DMS114 treated with DMSO at 0.1 percent for 48 hours (cell line): ENCODE measurements around the gene TMEM18.
"Not testable (repeated sequence)": the region's sequence is repeated elsewhere in the genome, so short reads cannot be mapped to it uniquely, and the experiment has no call there.

ENCODE experiments used
- DNase-seq: peaks from one replicate; lab custom pipeline; 2025; ENCODE audit not compliant: unreplicated experiment; lab: John Stamatoyannopoulos, UW

The TMEM18 gene

DNA sequence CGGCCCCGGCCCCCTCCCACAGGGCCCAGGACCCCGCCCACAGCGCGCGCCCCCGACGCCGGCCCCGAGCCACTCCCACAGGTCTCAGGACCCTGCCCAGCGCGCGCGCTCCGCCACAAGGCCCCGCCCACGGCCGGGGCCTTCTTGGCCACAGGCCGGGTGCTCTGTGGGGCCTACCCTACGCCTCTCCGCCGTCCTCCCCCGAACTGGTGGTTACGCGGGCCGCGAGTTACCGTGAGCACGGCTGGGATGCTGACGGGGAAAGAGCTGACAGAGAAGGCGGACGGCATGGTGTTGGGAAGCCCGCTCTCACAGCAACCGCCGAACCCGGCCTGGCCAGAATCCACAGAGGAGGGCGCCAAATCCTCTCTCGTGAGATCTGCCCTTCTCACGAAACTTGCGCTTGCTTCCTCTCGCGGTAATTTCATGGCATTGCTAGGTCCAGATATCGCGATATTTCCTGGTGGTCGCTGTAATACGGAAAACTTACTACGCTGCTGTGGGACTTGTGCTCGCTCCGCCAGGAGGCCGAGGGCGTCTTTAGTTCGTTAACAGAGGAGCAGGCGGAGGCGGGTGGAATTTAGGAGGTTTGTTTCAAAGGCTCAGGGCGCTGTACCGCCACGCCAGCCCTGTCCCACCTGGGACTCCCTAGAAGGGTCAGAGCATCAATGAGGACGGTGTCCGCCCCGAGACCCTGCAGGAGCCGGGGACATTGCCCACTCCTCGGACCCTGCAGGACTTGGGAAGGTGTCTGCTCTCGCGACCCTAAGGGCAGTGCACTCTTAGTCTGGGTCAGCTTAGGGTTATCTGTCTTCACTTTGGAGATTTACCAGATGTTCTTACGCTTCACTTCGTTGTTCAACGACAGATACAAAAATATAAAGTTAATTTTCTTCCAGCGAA lies at the start of gene TMEM18:
TMEM18 (minus strand) TSS at position 351 of the 903 bp plus-strand sequence; CDS start at position 290, 61 bp downstream.
- DNase-seq = peak; percentile 91

DNA sequence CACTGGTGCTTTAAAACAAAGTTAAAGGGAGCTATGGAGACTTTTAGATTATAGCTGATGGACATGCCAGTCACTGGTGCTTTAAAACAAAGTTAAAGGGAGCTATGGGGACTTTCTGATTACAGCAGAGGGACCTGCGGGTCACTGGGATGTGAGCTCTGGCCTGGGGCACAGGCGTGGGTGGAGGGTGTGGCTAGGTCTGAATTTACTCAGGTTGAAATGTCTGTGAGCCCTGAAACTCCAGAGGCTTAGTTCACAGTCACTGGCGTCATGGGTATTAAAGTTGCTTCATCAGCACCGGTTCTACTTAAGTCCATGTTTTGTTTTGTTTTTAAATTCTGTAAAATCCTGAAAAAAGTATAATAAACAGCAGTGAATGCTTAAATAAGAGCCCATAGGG lies 49.0 kb upstream of the TMEM18 start:
- no peak for DNase-seq

- no peak for DNase-seq
Observed at GRCh38 chr2:725468-725867, 48.3 kb upstream of the TMEM18 start.

DNA sequence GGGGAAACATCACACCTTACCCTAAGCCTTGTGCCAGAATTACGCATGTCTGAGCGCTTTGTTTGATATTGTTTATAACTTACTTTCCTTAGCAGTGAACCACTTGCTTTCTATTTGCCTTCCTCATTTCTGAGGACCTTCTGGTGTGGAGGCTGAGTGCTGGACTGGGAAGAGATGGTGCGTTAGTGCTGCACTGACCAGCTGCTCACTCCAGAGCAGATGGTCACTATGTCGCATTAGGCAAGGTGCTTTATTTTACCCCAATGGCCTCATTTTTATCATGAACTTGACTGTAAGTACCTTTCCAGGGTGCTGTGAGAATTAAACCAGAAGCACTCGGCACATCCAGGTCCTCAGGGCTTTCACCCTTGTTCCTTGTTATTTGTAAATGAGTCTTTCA lies 46.6 kb upstream of the TMEM18 start:
- no peak for DNase-seq

DNA sequence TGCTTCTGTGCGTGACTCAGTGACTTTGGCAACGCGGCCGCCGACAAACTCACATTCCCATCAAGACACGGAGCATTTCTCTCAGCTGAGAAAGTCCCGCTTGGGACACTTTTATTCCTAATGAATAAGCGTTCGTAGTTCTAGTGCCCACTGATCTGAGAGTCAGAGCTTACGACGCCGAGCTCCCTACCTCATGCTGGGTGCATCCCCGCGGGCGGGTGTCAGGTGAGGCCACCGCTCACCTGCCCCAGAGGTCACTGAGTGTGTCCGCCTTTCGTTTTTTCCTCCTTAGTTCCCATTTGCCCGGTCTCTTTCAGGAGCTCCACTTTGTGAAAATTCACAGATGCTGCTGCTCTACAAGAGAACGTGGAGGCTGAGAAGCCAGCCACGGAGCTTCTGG lies 43.6 kb upstream of the TMEM18 start:
- DNase-seq = no peak

DNA sequence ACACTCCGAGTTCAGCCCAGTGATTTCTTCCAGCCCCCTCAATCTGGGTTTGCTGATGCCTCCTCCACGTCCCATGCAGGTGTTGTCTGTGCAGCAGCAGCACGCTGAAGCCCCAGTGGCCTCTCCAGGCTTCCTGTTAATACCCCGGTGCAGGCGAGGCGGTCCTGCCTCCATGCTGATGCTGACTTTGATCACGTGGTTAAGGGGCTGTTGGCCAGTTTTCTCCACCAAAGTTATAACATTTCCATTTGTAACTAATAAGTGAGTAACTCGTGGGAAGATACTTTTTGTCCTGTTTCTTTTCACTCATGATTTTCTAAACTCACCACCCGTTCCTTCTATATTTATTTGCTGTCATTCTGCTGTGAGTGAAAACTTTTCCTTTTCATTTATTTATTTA lies 42.5 kb upstream of the TMEM18 start:
- DNase-seq = no peak

GRCh38 chr2:719191-719590 lies 42.0 kb upstream of the TMEM18 start:
- no peak for DNase-seq

DNA sequence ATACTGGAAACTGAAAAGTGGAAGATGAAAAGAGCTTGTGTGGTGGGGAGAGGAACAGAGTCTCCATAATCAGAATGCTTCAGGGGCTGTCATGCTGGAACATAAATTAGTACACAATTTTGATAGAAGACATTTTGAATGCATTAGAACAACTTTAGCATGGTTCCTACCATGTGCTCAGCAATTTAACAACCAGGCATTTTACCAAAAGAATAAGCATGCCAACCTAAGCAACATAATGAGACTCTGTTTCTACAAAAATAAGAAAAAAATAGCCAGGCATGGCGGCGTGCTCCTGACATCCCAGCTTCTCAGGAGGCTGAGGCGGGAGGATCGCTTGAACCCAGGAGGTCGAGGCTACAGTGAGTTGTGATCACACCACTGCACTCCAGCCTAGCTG lies 40.5 kb upstream of the TMEM18 start:
- no peak for DNase-seq

- peak; percentile 10 for DNase-seq
Observed at GRCh38 chr2:715854-716560, 38.8 kb upstream of the TMEM18 start.

- DNase-seq = no peak
Observed at GRCh38 chr2:715038-715437, 37.8 kb upstream of the TMEM18 start.

DNA sequence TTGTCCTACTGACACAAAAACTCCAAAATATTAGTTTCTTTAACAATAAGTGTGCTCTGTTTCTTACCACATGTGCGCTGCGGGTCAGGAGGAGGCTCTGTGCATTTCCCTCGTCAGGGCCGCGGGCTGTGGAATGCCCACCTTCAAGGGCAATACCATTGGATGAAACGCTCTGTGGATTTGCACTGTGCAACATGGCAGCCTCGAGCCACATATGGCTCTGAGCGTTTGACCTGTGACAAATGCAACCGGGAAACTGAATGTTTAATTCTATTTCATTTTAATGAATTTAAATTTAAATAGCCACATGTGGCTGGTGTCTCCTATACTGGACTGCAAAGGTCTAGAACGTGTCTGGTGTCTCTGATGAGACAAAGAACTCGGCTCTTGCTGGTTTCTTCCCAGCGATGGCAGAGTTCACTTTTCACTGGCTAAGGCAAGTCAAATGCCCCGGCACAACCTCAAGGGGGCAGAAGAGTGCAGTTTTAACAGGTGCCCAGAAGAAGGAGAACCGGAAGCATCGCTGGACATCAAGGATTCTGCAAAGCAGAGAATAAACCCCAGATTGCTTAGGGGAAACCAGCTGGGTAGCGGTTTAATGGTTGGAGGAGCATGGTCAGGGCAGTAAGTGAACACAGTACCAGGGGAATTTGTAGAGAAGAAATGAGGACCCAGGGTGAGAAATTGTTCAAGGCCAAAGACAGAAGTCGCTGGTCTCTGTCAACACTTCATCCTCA lies 37.0 kb upstream of the TMEM18 start:
- peak; percentile 25 for DNase-seq

- no peak for DNase-seq
Observed at GRCh38 chr2:710867-711665, 33.9 kb upstream of the TMEM18 start.

- no peak for DNase-seq
Observed at GRCh38 chr2:709138-709765, 32.0 kb upstream of the TMEM18 start.

DNA sequence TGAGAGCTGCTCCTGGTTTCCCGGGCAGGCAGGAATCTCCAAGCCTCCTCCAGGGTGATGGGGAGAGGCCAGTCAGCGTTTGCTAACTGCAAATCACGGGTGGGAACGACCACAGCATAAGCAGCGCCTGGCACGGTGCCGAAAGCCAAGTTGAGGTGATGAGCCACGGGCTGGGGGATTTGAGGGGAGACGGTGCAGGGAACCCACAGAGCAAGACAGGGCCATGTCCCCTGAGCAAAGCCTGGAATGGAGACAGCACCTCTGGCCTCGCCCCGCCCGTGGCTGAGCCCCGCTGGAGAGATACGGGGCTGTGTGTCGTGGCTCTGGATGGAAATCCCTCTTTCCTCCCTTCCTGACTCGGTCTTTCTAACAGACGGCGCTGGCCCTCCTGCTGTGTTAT lies 31.5 kb upstream of the TMEM18 start:
- DNase-seq = no peak

DNA sequence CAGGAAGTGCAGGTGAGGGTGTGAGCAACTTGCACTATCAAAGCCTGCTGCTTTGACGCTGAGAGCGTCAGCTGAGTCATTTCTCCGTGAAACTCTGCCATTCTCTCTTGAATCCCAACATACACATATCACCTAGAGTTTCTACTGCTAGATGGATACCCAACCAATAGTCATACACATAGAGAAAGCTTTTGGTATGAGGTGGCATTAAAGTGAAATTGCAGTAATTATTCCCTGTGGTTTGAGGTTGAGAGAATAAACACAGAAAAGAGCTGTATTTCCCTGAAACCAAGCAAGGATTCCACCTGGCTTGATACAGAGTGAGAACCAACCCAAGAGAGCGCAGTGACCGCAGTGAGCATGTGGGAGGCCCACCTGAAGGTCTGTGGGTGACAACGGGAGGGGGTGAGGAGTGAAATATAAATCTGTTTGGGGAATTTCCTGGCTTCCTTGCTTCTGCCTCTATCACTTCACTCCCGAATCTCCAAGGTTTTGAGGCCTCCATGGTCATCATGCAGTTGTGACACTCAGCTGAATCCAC lies 28.8 kb upstream of the TMEM18 start:
- no peak for DNase-seq

- not testable (repeated sequence) for DNase-seq
Observed at GRCh38 chr2:702765-703164, 25.6 kb upstream of the TMEM18 start.

- no peak for DNase-seq
Observed at GRCh38 chr2:696999-697627, 19.9 kb upstream of the TMEM18 start.

GRCh38 chr2:696463-696862 lies 19.3 kb upstream of the TMEM18 start:
- DNase-seq = no peak

DNA sequence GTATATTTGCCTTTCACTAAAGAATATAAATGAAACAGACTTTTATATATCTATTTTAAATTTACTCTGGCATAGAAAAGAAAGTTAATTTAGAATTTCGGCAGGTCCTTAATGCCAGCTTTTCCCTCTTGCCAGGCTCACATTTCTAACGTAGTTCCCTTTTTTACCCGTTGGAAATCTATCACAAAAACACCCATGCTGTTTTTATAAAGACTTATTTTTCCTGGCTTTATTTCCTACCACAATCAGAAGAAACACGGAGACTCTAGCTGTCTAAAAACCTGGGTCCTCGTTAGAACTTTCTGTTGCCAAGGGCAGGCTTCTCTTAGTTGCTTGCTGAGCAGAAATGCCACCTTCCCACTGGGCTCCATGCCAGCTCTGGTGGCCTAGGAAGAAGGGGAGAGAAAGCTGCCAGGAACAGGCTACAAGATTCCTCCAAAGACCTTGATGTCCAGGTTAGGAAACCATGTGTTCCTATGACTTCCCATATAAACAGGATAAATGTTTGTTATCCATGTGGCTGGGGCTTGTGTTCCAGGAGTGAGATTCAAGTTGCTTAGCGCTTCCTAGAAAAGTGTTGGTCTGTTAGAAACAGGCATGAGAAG lies 17.8 kb upstream of the TMEM18 start:
- no peak for DNase-seq
